Bronchial epithelial cell (primary cell): ENCODE results near the gene MAGEA4. TPM values are rescaled to one million over a fixed set of nuclear protein-coding genes. Genes with fewer than 3 reads are reported as not detected.

Source experiments
- DNase-seq: peaks from one replicate; pipeline ENCODE4 v3.0.0-alpha.2; 2010; ENCODE audit warnings: low read depth
- FAIRE-seq: peaks from 2 replicates; lab custom pipeline; 2011; peaks lifted over from hg19 to GRCh38; lab: Jason Lieb, UNC
- H3K27me3 ChIP-seq: 2 replicates; pipeline ENCODE4 v1.5.1; 2011; ENCODE audit warnings: low read length; ENCODE audit not compliant: control insufficient read depth, insufficient read depth
- H3K36me3 ChIP-seq: 2 replicates; pipeline ENCODE4 v1.5.1; 2011; ENCODE audit warnings: low read length; ENCODE audit not compliant: control insufficient read depth, insufficient read depth
- H3K4me3 ChIP-seq: 2 replicates; pipeline ENCODE4 v1.5.1; 2011; ENCODE audit warnings: mild to moderate bottlenecking, low read depth, low read length, control low read depth
- total RNA-seq: library from RNA; depleted of rRNA; stranded (reverse); fragments of >200 nt; gene quantifications from 2 replicates; pipeline ENCODE4 v1.2.1, GENCODE V29; 2014
- TF ChIP-seq, protein P1 (sequence below): IDR thresholded peaks from 2 replicates; pipeline ENCODE4 v1.5.1; 2011; ENCODE audit warnings: mild to moderate bottlenecking, moderate library complexity, low read length, control low read depth, inconsistent platforms; ENCODE audit not compliant: insufficient read depth, severe bottlenecking

Gene MAGEA4
- total RNA-seq, 1 donor from 2014 or later: not detected

GRCh38 chrX:151919610-151920009 lies 6.9 kb downstream of the MAGEA4 start:
- Histone ChIP-seq H3K4me3 (no peak overlapping the region), H3K36me3 (no peaks in the 10 kb centered on the region), H3K27me3 (no peaks in the 10 kb centered on the region)
- FAIRE-seq (no peak), DNase-seq (no peak)
- TF ChIP-seq, protein P1, sequence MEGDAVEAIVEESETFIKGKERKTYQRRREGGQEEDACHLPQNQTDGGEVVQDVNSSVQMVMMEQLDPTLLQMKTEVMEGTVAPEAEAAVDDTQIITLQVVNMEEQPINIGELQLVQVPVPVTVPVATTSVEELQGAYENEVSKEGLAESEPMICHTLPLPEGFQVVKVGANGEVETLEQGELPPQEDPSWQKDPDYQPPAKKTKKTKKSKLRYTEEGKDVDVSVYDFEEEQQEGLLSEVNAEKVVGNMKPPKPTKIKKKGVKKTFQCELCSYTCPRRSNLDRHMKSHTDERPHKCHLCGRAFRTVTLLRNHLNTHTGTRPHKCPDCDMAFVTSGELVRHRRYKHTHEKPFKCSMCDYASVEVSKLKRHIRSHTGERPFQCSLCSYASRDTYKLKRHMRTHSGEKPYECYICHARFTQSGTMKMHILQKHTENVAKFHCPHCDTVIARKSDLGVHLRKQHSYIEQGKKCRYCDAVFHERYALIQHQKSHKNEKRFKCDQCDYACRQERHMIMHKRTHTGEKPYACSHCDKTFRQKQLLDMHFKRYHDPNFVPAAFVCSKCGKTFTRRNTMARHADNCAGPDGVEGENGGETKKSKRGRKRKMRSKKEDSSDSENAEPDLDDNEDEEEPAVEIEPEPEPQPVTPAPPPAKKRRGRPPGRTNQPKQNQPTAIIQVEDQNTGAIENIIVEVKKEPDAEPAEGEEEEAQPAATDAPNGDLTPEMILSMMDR: no peak

DNA sequence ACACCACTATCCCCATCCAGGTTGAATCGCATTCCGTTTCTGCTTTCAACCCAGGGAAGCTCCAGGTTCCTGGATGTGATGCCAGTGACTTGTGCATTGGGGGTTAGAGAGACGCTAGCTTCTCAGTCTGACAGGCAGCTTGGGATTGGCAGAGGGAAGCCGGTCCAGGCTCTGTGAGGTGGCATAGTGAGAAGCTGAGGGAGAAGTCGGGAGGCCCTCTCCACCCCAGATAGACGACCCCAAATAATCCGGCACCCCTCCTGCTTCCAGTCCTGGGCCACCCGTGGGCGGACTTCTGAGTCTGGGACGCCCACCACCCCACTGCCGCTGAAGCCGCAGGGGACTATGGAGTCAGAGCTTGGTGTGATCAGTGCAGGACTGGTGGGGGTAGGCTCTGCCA lies 7.4 kb downstream of the MAGEA4 start:
- no peaks in the 10 kb centered on the region for H3K27me3 ChIP-seq
- H3K4me3 ChIP-seq: no peak overlapping the region
- DNase-seq: no peak
- H3K36me3 ChIP-seq: no peaks in the 10 kb centered on the region
- TF ChIP-seq, protein P1: no peak
- no peak for FAIRE-seq

- Histone ChIP-seq H3K4me3 (no peak overlapping the region), H3K27me3 (no peaks in the 10 kb centered on the region), H3K36me3 (no peaks in the 10 kb centered on the region)
- DNase-seq: no peak
- FAIRE-seq: no peak
- TF ChIP-seq, protein P1: no peak
These were observed 7.8 kb downstream of the MAGEA4 start for GRCh38 chrX:151920530-151920929.

GRCh38 chrX:151921292-151921691 lies 8.6 kb downstream of the MAGEA4 start:
- Histone ChIP-seq H3K36me3 (no peaks in the 10 kb centered on the region), H3K4me3 (no peak overlapping the region), H3K27me3 (no peaks in the 10 kb centered on the region)
- TF ChIP-seq, protein P1: no peak
- FAIRE-seq (no peak), DNase-seq (no peak)

DNA sequence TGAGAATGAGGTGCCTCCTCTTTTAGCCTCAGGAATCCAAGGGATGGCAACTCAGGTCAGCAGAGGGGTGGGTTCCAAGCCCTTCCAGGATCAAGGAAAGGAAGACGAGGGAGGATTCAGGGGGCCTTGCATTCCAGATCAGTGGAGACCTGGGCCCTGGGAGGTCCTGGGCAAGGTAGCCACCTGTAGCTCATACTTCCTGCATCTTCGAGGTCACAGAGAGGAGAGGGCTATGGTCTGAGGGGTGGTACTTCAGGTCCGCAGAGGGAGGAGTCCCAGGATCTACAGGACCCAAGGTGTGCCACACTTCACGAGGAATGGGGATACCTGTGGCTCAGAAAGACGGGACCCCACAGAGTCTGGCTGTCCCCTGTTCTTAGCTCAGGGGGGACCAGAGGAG lies 9.2 kb downstream of the MAGEA4 start:
- no peak for DNase-seq
- no peaks in the 10 kb centered on the region for H3K27me3 ChIP-seq
- no peak overlapping the region for H3K4me3 ChIP-seq
- FAIRE-seq: no peak
- TF ChIP-seq, protein P1: no peak
- H3K36me3 ChIP-seq: no peaks in the 10 kb centered on the region

- DNase-seq (no peak), FAIRE-seq (no peak)
- no peaks in the 10 kb centered on the region for H3K27me3 ChIP-seq
- TF ChIP-seq, protein P1: no peak
- no peaks in the 10 kb centered on the region for H3K36me3 ChIP-seq
- no peak overlapping the region for H3K4me3 ChIP-seq
These were observed 10.0 kb downstream of the MAGEA4 start for GRCh38 chrX:151922692-151923091.
